Measurements from ENCODE around the gene MAP4K2. TPM values are rescaled to one million over a fixed set of nuclear protein-coding genes. Genes with fewer than 3 reads are reported as not detected.
"Not testable (repeated sequence)": the region's sequence is repeated elsewhere in the genome, so short reads cannot be mapped to it uniquely, and the experiment has no call there.

The MAP4K2 gene
- total and polyA plus RNA-seq, 8 donors, result 19.3 to 48.2 (median 45.2) TPM

GRCh38 chr11:64848826-64849597 is 46.0 kb upstream of the MAP4K2 start:
- H3K4me1 ChIP-seq, result peaks cover 16 to 91% of the 10 kb centered on the region in 2 donors
- H3K27me3 ChIP-seq, result no peaks in the 10 kb centered on the region
- ATAC-seq, result peak; percentile 4
- H3K36me3 ChIP-seq, result peaks cover 0 to 27% of the 10 kb centered on the region in 2 donors
- H3K4me3 ChIP-seq, result no peak overlapping the region
- no peaks in the 10 kb centered on the region for H3K9me3 ChIP-seq
- intact Hi-C loops (cut with DNase I), result loop anchor here (5.0 to 10.0 kb wide), 3 partner anchors 43 to 176 kb away; partner anchors contain the start of gene SNX15 (in 1 of the 2)
- peak overlapping the region in 1 of 2 donors; percentile 92 for H3K27ac ChIP-seq
- no peak for TF ChIP-seq CTCF (IDR thresholded peaks at IDR 0.05)
- peak in 1 of 4 donors; percentile 69 for DNase-seq

- Histone ChIP-seq H3K9me3 (no peaks in the 10 kb centered on the region), H3K27me3 (no peaks in the 10 kb centered on the region), H3K4me3 (no peak overlapping the region), H3K36me3 (peaks cover 0 to 20% of the 10 kb centered on the region in 2 donors), H3K27ac (peak overlapping the region in 1 of 2 donors; percentile 92), H3K4me1 (peaks cover 11 to 90% of the 10 kb centered on the region in 2 donors)
- intact Hi-C loops (cut with DNase I), result loop anchor here (5.0 to 10.0 kb wide), 3 partner anchors 44 to 176 kb away; partner anchors contain the start of gene SNX15 (in 1 of the 2)
- ATAC-seq, result no peak
- peak in 1 of 4 donors; percentile 47 for DNase-seq
- no peak for TF ChIP-seq CTCF (IDR thresholded peaks at IDR 0.05)
These were observed 45.3 kb upstream of the MAP4K2 start for GRCh38 chr11:64848214-64848825.

- TF ChIP-seq CTCF (IDR thresholded peaks at IDR 0.05), result peak; percentile 98 to 99
- H3K36me3 ChIP-seq, result peaks cover 0 to 8% of the 10 kb centered on the region in 2 donors
- no peak overlapping the region for H3K4me3 ChIP-seq
- peak overlapping the region in 1 of 2 donors; percentile 46 for H3K27ac ChIP-seq
- no peaks in the 10 kb centered on the region for H3K9me3 ChIP-seq
- H3K4me1 ChIP-seq, result peaks cover 18 to 79% of the 10 kb centered on the region in 2 donors
- no peaks in the 10 kb centered on the region for H3K27me3 ChIP-seq
- DNase-seq, result peak; percentile 82 to 99 (median 93)
- ATAC-seq, result peak; percentile 72
- intact Hi-C loops (cut with DNase I), result loop anchor here (5.0 to 10.0 kb wide), 3 partner anchors 45 to 178 kb away; partner anchors contain the start of gene SNX15 (in 1 of the 2)
These were observed 44.1 kb upstream of the MAP4K2 start for GRCh38 chr11:64846998-64847666.

- peak overlapping the region in 1 of 2 donors; percentile 40 for H3K27ac ChIP-seq
- peaks cover 18 to 65% of the 10 kb centered on the region in 2 donors for H3K4me1 ChIP-seq
- not testable (repeated sequence) for H3K9me3 ChIP-seq, H3K36me3 ChIP-seq, ATAC-seq, DNase-seq, H3K27me3 ChIP-seq, H3K4me3 ChIP-seq
- intact Hi-C loops (cut with DNase I), result loop anchor here (5.0 to 10.0 kb wide), 3 partner anchors 47 to 179 kb away; partner anchors contain the start of gene SNX15 (in 1 of the 2)
These were observed 42.7 kb upstream of the MAP4K2 start for GRCh38 chr11:64845776-64846129.

- no peak for TF ChIP-seq CTCF (IDR thresholded peaks at IDR 0.05)
- no peaks in the 10 kb centered on the region for H3K36me3 ChIP-seq
- ATAC-seq, result no peak
- no peaks in the 10 kb centered on the region for H3K27me3 ChIP-seq
- no peaks in the 10 kb centered on the region for H3K9me3 ChIP-seq
- peaks cover 18 to 60% of the 10 kb centered on the region in 2 donors for H3K4me1 ChIP-seq
- intact Hi-C loops (cut with DNase I), result loop anchor here (5.0 to 10.0 kb wide), 3 partner anchors 47 to 180 kb away; partner anchors contain the start of gene SNX15 (in 1 of the 2)
- DNase-seq, result peak in 2 of 4 donors; percentile 73 to 84
- peak overlapping the region; percentile 38 to 54 for H3K4me3 ChIP-seq
- peak overlapping the region; percentile 65 to 66 for H3K27ac ChIP-seq
These were observed 42.2 kb upstream of the MAP4K2 start for GRCh38 chr11:64845129-64845775.

All from left lung (tissue), 10 donors.